GM06990 (cell line): Measurements from ENCODE around the gene TCF4.

ENCODE experiments used
- DNase-seq: peaks from one replicate; pipeline ENCODE4 v3.0.0-alpha.2; 2011; ENCODE audit not compliant: insufficient read length; ENCODE audit errors: extremely low read depth
- H3K27me3 ChIP-seq: replicated peaks from 2 replicates; pipeline ENCODE4 v1.6.0; 2011; ENCODE audit warnings: low read length; ENCODE audit not compliant: control insufficient read depth, insufficient read depth
- H3K36me3 ChIP-seq: 2 replicates; pipeline ENCODE4 v1.5.1; 2011; ENCODE audit warnings: low read length; ENCODE audit not compliant: control insufficient read depth, insufficient read depth
- H3K4me3 ChIP-seq: replicated peaks from 2 replicates; pipeline ENCODE4 v1.5.1; 2011; ENCODE audit warnings: low read depth, mild to moderate bottlenecking, control low read depth, low read length
- TF ChIP-seq, protein P1 (sequence below): IDR thresholded peaks from 2 replicates; pipeline ENCODE4 v1.5.1; 2011; ENCODE audit warnings: low read length, control low read depth, mild to moderate bottlenecking, inconsistent platforms; ENCODE audit not compliant: insufficient read depth, poor library complexity, severe bottlenecking

The TCF4 gene

DNA sequence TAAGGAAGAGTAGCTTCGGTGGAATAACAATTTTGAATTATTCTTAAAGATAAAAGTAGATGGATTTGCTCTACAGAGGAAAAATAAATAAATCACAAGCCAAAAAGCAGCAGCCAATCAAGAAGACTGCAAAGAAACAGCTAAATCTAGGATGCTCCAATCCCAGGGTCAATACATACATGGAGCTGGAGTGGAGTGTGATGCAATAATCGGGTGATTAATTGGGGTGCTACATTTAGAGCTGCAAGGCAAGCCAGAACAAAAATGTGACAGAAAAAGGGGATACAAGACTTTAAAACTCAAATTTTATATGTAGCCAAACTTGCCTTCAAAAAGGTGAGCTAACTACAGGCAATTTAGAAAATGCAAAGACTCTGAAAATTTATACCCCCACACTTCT, 215.8 kb downstream of the TCF4 start:
- TF ChIP-seq, protein P1, sequence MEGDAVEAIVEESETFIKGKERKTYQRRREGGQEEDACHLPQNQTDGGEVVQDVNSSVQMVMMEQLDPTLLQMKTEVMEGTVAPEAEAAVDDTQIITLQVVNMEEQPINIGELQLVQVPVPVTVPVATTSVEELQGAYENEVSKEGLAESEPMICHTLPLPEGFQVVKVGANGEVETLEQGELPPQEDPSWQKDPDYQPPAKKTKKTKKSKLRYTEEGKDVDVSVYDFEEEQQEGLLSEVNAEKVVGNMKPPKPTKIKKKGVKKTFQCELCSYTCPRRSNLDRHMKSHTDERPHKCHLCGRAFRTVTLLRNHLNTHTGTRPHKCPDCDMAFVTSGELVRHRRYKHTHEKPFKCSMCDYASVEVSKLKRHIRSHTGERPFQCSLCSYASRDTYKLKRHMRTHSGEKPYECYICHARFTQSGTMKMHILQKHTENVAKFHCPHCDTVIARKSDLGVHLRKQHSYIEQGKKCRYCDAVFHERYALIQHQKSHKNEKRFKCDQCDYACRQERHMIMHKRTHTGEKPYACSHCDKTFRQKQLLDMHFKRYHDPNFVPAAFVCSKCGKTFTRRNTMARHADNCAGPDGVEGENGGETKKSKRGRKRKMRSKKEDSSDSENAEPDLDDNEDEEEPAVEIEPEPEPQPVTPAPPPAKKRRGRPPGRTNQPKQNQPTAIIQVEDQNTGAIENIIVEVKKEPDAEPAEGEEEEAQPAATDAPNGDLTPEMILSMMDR, result no peak
- H3K27me3 ChIP-seq, result no peaks in the 10 kb centered on the region
- no peak overlapping the region for H3K4me3 ChIP-seq
- H3K36me3 ChIP-seq, result no peaks in the 10 kb centered on the region
- no peak for DNase-seq

DNA sequence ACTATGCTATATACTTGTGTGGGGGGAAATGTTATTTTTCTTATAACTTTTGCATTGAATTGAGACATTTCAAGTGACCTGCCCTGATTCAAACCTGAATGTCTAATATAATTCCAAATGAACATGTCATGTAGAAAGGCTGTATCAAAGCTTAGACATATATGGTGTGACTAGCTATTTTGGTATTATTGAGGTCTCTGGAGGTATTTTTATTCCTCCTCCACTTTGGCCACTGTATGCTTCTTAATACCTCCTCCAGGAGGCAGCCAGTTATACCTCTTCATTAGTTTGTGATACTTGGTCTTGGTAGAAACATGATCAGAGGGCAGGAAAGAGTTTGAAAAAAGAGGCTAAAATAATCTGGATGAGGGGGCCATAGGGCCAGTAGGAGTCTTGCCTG, 217.1 kb downstream of the TCF4 start:
- H3K4me3 ChIP-seq, result no peak overlapping the region
- H3K36me3 ChIP-seq, result no peaks in the 10 kb centered on the region
- no peak for DNase-seq
- TF ChIP-seq, protein P1, result no peak
- no peaks in the 10 kb centered on the region for H3K27me3 ChIP-seq

DNA sequence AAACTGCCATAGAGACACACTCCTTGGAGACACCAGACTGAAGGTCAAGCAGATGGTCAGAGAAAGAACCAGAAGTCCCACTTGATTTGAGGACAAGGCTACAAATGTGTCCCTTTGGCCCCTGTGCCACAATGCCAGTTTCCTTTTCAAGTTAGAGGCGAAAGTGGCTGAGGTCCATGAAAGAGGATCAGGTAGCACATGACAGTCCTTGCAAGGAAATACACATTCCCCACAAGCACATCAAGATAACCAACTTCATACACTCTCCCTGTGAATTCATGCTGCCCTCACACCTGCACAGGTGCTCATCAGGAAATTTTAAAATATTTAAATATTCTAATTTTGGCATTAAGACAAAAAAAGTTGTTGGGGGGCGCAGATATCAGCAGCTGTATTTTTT, 218.6 kb downstream of the TCF4 start:
- no peaks in the 10 kb centered on the region for H3K27me3 ChIP-seq
- TF ChIP-seq, protein P1, result no peak
- no peak overlapping the region for H3K4me3 ChIP-seq
- no peaks in the 10 kb centered on the region for H3K36me3 ChIP-seq
- no peak for DNase-seq

DNA sequence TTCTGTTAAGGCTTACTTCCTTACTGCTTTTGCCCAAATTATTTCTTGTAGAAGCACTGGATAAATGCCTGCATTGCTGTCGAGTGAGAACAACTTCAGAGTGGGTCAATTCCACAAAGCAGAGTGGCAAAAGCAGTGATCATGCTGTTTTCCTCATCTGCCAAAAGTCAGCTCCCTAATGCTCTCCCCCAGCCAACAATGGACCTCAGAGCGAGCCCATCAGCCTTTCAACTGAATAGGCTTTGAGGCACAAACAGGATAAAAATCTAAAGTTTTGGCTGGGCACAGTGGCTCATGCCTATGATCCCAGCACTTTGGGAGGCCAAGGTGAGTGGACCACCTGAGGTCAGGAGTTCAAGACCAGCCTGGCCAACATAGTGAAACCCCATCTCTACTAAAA, 222.7 kb downstream of the TCF4 start:
- no peaks in the 10 kb centered on the region for H3K36me3 ChIP-seq

DNA sequence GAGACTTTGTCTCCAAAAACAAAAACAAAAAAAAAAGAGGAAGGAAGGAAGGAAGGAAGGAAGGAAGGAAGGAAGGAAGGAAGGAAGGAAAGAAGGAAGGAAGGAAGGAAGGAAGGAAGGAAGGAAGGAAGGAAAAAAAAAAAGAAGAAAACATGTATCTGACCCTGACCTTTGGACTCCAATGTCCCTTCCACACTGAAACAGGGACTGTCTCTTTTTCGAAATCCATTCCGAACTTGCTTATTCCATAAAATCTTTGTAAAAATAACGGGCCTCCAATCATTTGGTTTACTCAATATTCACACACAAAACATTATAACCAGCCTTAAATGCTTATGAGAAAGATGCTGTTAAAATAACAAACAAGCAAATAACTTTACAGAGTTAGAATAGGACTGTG, 225.7 kb downstream of the TCF4 start:
- Histone ChIP-seq H3K4me3 (no peak overlapping the region), H3K36me3 (no peaks in the 10 kb centered on the region), H3K27me3 (no peaks in the 10 kb centered on the region)
- no peak for DNase-seq
- TF ChIP-seq, protein P1, result no peak

More for the DNA sequence above, 222.7 kb downstream of the TCF4 start:
- no peak overlapping the region for H3K4me3 ChIP-seq
- TF ChIP-seq, protein P1, result no peak
- no peaks in the 10 kb centered on the region for H3K27me3 ChIP-seq
- no peak for DNase-seq
